Spleen (tissue), 11 donors: ENCODE results near the gene CCDC83. TPM values are rescaled to one million over a fixed set of nuclear protein-coding genes. Genes with fewer than 3 reads are reported as not detected.
A peak's percentile ranks its signal among the peaks of the same experiment; 100 is the strongest.

Experiments used
- DNase-seq: peaks from one replicate; pipeline ENCODE4 v3.0.0-alpha.2; 2020
- H3K27ac ChIP-seq, 8 donors: fragments of 200-600 bp; sonication (generic) in 7 of 8; 1 replicate in 4 of 8; 2 replicates in 4 of 8; pipeline versions ENCODE4 v1.5.0 to v1.8.0; 2016 to 2021; ENCODE audit warnings: inconsistent platforms in 4 of 8, mild to moderate bottlenecking in 4 of 8, moderate library complexity in 1 of 8
- H3K27me3 ChIP-seq, 7 donors: fragments of 200-600 bp; sonication (generic) in 6 of 7; replicated peaks in 1 of 7; 1 replicate in 4 of 7; 2 replicates in 3 of 7; pipeline versions ENCODE4 v1.5.0 to v1.8.0; 2016 to 2021; ENCODE audit warnings: inconsistent platforms in 3 of 7, mild to moderate bottlenecking in 1 of 7
- H3K36me3 ChIP-seq, 6 donors: fragments of 200-600 bp; sonication (generic) in 5 of 6; 1 replicate in 4 of 6; 2 replicates in 2 of 6; pipeline versions ENCODE4 v1.5.0 to v1.8.0; 2016 to 2021; ENCODE audit warnings: inconsistent platforms in 2 of 6
- H3K4me1 ChIP-seq, 6 donors: fragments of 200-600 bp; sonication (generic) in 5 of 6; 1 replicate in 3 of 6; 2 replicates in 3 of 6; pipeline versions ENCODE4 v1.5.0 to v1.8.0; 2016 to 2021; ENCODE audit warnings: inconsistent platforms in 3 of 6
- H3K4me3 ChIP-seq, 8 donors: fragments of 200-600 bp; sonication (generic) in 7 of 8; 1 replicate in 4 of 8; 2 replicates in 4 of 8; pipeline versions ENCODE4 v1.5.0 to v1.8.0; 2016 to 2021; ENCODE audit warnings: inconsistent platforms in 4 of 8, mild to moderate bottlenecking in 4 of 8, moderate library complexity in 2 of 8
- H3K9me3 ChIP-seq, 8 donors: fragments of 200-600 bp; sonication (generic) in 7 of 8; 1 replicate in 4 of 8; 2 replicates in 4 of 8; pipeline versions ENCODE4 v1.5.0 to v1.8.0; 2016 to 2021; ENCODE audit warnings: inconsistent platforms in 4 of 8
- CTCF ChIP-seq, 11 experiments: fragments of 200-600 bp in 7 of 11; fragments of 450-650 bp in 4 of 11; sonication (generic) in 4 of 11; IDR thresholded peaks in 8 of 11; conservative IDR thresholded peaks in 3 of 11; 1 replicate in 7 of 11; 2 replicates in 4 of 11; pipeline versions ENCODE4 v1.4.0 to v1.8.0; 2016 to 2021; ENCODE audit warnings: antibody characterized with exemption in 11 of 11, inconsistent platforms in 4 of 11, mild to moderate bottlenecking in 1 of 11
- POLR2A ChIP-seq, 3 donors: fragments of 450-650 bp; IDR thresholded peaks; one replicate each; pipeline ENCODE4 v1.5.1; 2017; ENCODE audit warnings: antibody characterized with exemption in 3 of 3, mild to moderate bottlenecking in 1 of 3
- POLR2AphosphoS5 ChIP-seq, 3 donors: sonication (generic); formaldehyde crosslinking; IDR thresholded peaks; one replicate each; pipeline ENCODE4 v1.5.1; 2017; ENCODE audit warnings: antibody characterized with exemption in 3 of 3
- WGBS, 5 donors: extraction: QIAGEN DNeasy Blood & Tissue Kit in 3 of 5; methylation state at CpG; one replicate each; pipeline versions ENCODE4 v1.1.5 to v1.1.7; 2013 to 2018; 5-methylcytosine and 5-hydroxymethylcytosine counted together
- intact Hi-C: fragments of 100-400 bp; cut with DNase I; formaldehyde crosslinking; loops from one replicate; pipeline ENCODE4 v1.15.0; 2023; ENCODE audit warnings: low total_unique reads
- polyA plus RNA-seq, 3 donors: library from polyadenylated mRNA; stranded (reverse); fragments of 200-250 nt; gene quantifications; one replicate each; pipeline ENCODE4 v1.2.1, GENCODE V29; 2013
- total RNA-seq, 7 donors: library from RNA; depleted of rRNA in 3 of 7; stranded (reverse); fragments of >200 nt in 3 of 7; fragmentation: NEBNext Ultra II Directional in 4 of 7; extraction: Animal tissue kit (Norgen Biotek cat#: 25700) in 4 of 7; gene quantifications; one replicate each; pipeline versions ENCODE4 v1.1.0 to v1.2.1, GENCODE V29; 2016 to 2021
- donor health status: healthy with polysubstance abuse.
- donor health status: DM: no; HTN: no; CAD: no; lungs with moderate emphysema.
- donor health status: DM: no; HTN: no; CAD: no.
- donor health status: Bipolar disorder and iron deficiency.
- donor health status: healthy.
- donor health status: DM: no; HTN: no; CAD: no.
- donor health status: DM: yes; HTN: yes; CAD: no.

CCDC83 gene
- total and polyA plus RNA-seq, 10 donors, result not detected

GRCh38 chr11:85821636-85822035 is 33.5 kb upstream of the CCDC83 start:
- Histone ChIP-seq H3K27me3 (no peaks in the 10 kb centered on the region), H3K4me3 (no peak overlapping the region), H3K9me3 (no peaks in the 10 kb centered on the region), H3K4me1 (peaks cover 0 to 26% (median 1%) of the 10 kb centered on the region in 6 donors), H3K36me3 (no peaks in the 10 kb centered on the region), H3K27ac (no peak overlapping the region)
- DNase-seq, result no peak
- no peak for TF ChIP-seq POLR2AphosphoS5 (IDR thresholded peaks at IDR 0.05)
- TF ChIP-seq CTCF (IDR thresholded peaks at IDR 0.05 in 8 of 11, conservative IDR thresholded peaks at IDR 0.05 in 3 of 11), result no peak
- no peak for TF ChIP-seq POLR2A (IDR thresholded peaks at IDR 0.05)
- 87 to 100% (median 94%) methylated on average over 1 of the region's 1 CpG for WGBS, 5 donors
- intact Hi-C loops, result no loop called here

GRCh38 chr11:85822814-85823213 is 32.4 kb upstream of the CCDC83 start:
- H3K4me3 ChIP-seq, result no peak overlapping the region
- intact Hi-C loops, result no loop called here

GRCh38 chr11:85823816-85824215 is 31.4 kb upstream of the CCDC83 start:
- Histone ChIP-seq H3K4me1 (peaks cover 0 to 44% (median 8%) of the 10 kb centered on the region in 6 donors), H3K9me3 (no peaks in the 10 kb centered on the region), H3K36me3 (no peaks in the 10 kb centered on the region), H3K4me3 (no peak overlapping the region), H3K27ac (peak overlapping the region in 3 of 8 donors; percentile 40 to 75 (median 54)), H3K27me3 (no peaks in the 10 kb centered on the region)
- 47 to 67% (median 58%) methylated on average over 2 of the region's 2 CpGs for WGBS, 5 donors
- no peak for DNase-seq
- TF ChIP-seq CTCF (IDR thresholded peaks at IDR 0.05 in 8 of 11, conservative IDR thresholded peaks at IDR 0.05 in 3 of 11), result no peak
- peak in 1 of 3 donors; percentile 51 for TF ChIP-seq POLR2AphosphoS5 (IDR thresholded peaks at IDR 0.05)
- intact Hi-C loops, result no loop called here

More at GRCh38 chr11:85822814-85823213, 32.4 kb upstream of the CCDC83 start:
- Histone ChIP-seq H3K9me3 (no peaks in the 10 kb centered on the region), H3K27me3 (no peaks in the 10 kb centered on the region), H3K36me3 (no peaks in the 10 kb centered on the region), H3K4me1 (peaks cover 0 to 38% (median 7%) of the 10 kb centered on the region in 6 donors), H3K27ac (peak overlapping the region in 3 of 8 donors; percentile 40 to 54 (median 50))
- TF ChIP-seq CTCF (IDR thresholded peaks at IDR 0.05 in 8 of 11, conservative IDR thresholded peaks at IDR 0.05 in 3 of 11) (no peak), POLR2AphosphoS5 (IDR thresholded peaks at IDR 0.05) (no peak), POLR2A (IDR thresholded peaks at IDR 0.05) (no peak)
- WGBS, 5 donors, result 95 to 100% (median 97%) methylated on average over 3 of the region's 3 CpGs
- DNase-seq, result no peak

- Histone ChIP-seq H3K4me1 (peaks cover 0 to 44% (median 8%) of the 10 kb centered on the region in 6 donors), H3K4me3 (no peak overlapping the region), H3K27ac (peak overlapping the region in 1 of 8 donors; percentile 55), H3K36me3 (no peaks in the 10 kb centered on the region), H3K9me3 (peaks cover 0 to 3% (median 0%) of the 10 kb centered on the region in 8 donors), H3K27me3 (no peaks in the 10 kb centered on the region)
- intact Hi-C loops, result no loop called here
- no peak for DNase-seq
- 74 to 90% (median 86%) methylated on average over 3 of the region's 3 CpGs for WGBS, 5 donors
- TF ChIP-seq POLR2A (IDR thresholded peaks at IDR 0.05) (no peak), POLR2AphosphoS5 (IDR thresholded peaks at IDR 0.05) (no peak), CTCF (IDR thresholded peaks at IDR 0.05 in 8 of 11, conservative IDR thresholded peaks at IDR 0.05 in 3 of 11) (no peak)
Observed at GRCh38 chr11:85825616-85826015, 29.6 kb upstream of the CCDC83 start.
